ENCODE results near the gene RNU5B-1.

Gene RNU5B-1

GRCh38 chr15:65329288-65329983 lies 25.0 kb downstream of the RNU5B-1 start:
- DNase-seq: no peak

- no peak for DNase-seq
Observed at GRCh38 chr15:65329984-65330735, 25.7 kb downstream of the RNU5B-1 start.

GRCh38 chr15:65330934-65331645 lies 26.6 kb downstream of the RNU5B-1 start:
- DNase-seq: no peak

- DNase-seq: no peak
Observed at GRCh38 chr15:65331811-65332210, 27.3 kb downstream of the RNU5B-1 start.

- DNase-seq: no peak
Observed at GRCh38 chr15:65332391-65333147, 28.1 kb downstream of the RNU5B-1 start.

- no peak for DNase-seq
Observed at GRCh38 chr15:65333148-65333820, 28.8 kb downstream of the RNU5B-1 start.

- DNase-seq: no peak
Observed at GRCh38 chr15:65333856-65334255, 29.4 kb downstream of the RNU5B-1 start.

GRCh38 chr15:65334586-65335231 lies 30.2 kb downstream of the RNU5B-1 start:
- no peak for DNase-seq

GRCh38 chr15:65335278-65336055 lies 31.0 kb downstream of the RNU5B-1 start:
- DNase-seq: no peak

- no peak for DNase-seq
Observed at GRCh38 chr15:65336493-65337435, 32.3 kb downstream of the RNU5B-1 start.

GRCh38 chr15:65337436-65338070 lies 33.1 kb downstream of the RNU5B-1 start:
- DNase-seq: no peak

- DNase-seq: no peak
Observed at GRCh38 chr15:65338366-65338765, 33.9 kb downstream of the RNU5B-1 start.

GRCh38 chr15:65338823-65339222 lies 34.3 kb downstream of the RNU5B-1 start:
- DNase-seq: no peak

- DNase-seq: no peak
Observed at GRCh38 chr15:65339416-65339815, 34.9 kb downstream of the RNU5B-1 start.

GRCh38 chr15:65339920-65340319 lies 35.4 kb downstream of the RNU5B-1 start:
- peak; percentile 5 for DNase-seq

GRCh38 chr15:65342493-65342892 lies 38.0 kb downstream of the RNU5B-1 start:
- DNase-seq: no peak

- no peak for DNase-seq
Observed at GRCh38 chr15:65343374-65343981, 39.0 kb downstream of the RNU5B-1 start.

GRCh38 chr15:65344214-65344913 lies 39.9 kb downstream of the RNU5B-1 start:
- no peak for DNase-seq
